HepG2 (cell line): ENCODE data around the gene KCNMA1. TPM values are rescaled to one million over a fixed set of nuclear protein-coding genes. Genes with fewer than 3 reads are reported as not detected.

Experiments used
- ATAC-seq: fragments of 200-7000 bp; cut with Tn5 transposase; 3 replicates; pipeline ENCODE4 v1.9.1; 2020; ENCODE audit warnings: mild to moderate bottlenecking, moderate library complexity
- BruUV-seq: library from RNA; stranded (reverse); fragments of 400-500 nt; replicated peaks from 2 replicates; lab custom pipeline; 2021; lab: Mats Ljungman, UMichigan
- CTCF ChIA-PET: fragments of 300-600 bp; formaldehyde crosslinking; extraction: SDS; loops from one replicate; lab custom pipeline; 2021; ENCODE audit warnings: low total read pairs, inconsistent platforms, low intra/inter-chr PET ratio; lab: Yijun Ruan, JAX
- POLR2A ChIA-PET: fragments of 350-600 bp; sonication (Branson Sonifier 250); formaldehyde crosslinking; loops from one replicate; lab custom pipeline; 2020; ENCODE audit warnings: antibody characterized with exemption, inconsistent platforms; lab: Yijun Ruan, JAX
- DNase-seq: peaks from one replicate; pipeline ENCODE4 v3.0.0-alpha.2; 2015; ENCODE audit warnings: low spot score
- FAIRE-seq: peaks from 3 replicates; lab custom pipeline; 2011; peaks lifted over from hg19 to GRCh38; lab: Jason Lieb, UNC
- H2AFZ ChIP-seq: one replicate; pipeline ENCODE4 v1.6.1; 2011; ENCODE audit warnings: low read length, inconsistent platforms
- H3K27ac ChIP-seq: fragments of 300-600 bp; 3 replicates; pipeline ENCODE4 v1.8.0; 2011; ENCODE audit warnings: mixed run types, mild to moderate bottlenecking, mixed read lengths, low read length, inconsistent platforms; ENCODE audit not compliant: insufficient read depth; ENCODE audit errors: extremely low read length
- H3K27me3 ChIP-seq, 2 experiments: fragments of 200-600 bp in 1 of 2; 2 replicates in 1 of 2; 3 replicates in 1 of 2; pipeline versions ENCODE4 v1.6.0 to v1.8.0; 2011; ENCODE audit warnings: low read length in 2 of 2, mild to moderate bottlenecking in 2 of 2, moderate library complexity in 2 of 2, inconsistent platforms in 1 of 2; ENCODE audit not compliant: insufficient read depth in 2 of 2, control insufficient read depth in 1 of 2
- H3K36me3 ChIP-seq, 2 experiments: fragments of 200-600 bp in 1 of 2; replicated peaks in 1 of 2; 2 replicates in 1 of 2; 3 replicates in 1 of 2; pipeline versions ENCODE4 v1.5.1 to v1.8.0; 2011; ENCODE audit warnings: low read length in 2 of 2, inconsistent platforms in 1 of 2; ENCODE audit not compliant: insufficient read depth in 2 of 2, control insufficient read depth in 1 of 2
- H3K4me1 ChIP-seq: 2 replicates; pipeline ENCODE4 v1.5.1; 2012; ENCODE audit warnings: low read length, inconsistent platforms; ENCODE audit not compliant: insufficient read depth
- H3K4me2 ChIP-seq: 2 replicates; pipeline ENCODE4 v1.6.0; 2011; ENCODE audit warnings: low read depth, low read length, inconsistent platforms
- H3K4me3 ChIP-seq, 3 experiments: fragments of 200-600 bp in 1 of 3; sonication (generic), shearing (Covaris generic) in 1 of 3; replicated peaks in 1 of 3; 2 replicates each; pipeline ENCODE4 v1.5.1; 2011 to 2016; ENCODE audit warnings: low read length in 3 of 3, inconsistent platforms in 2 of 3, low read depth in 2 of 3, mild to moderate bottlenecking in 2 of 3, control low read depth in 1 of 3, mixed read lengths in 1 of 3; ENCODE audit not compliant: insufficient read depth in 1 of 3
- H3K79me2 ChIP-seq: one replicate; pipeline ENCODE4 v1.6.1; 2011; ENCODE audit warnings: low read length, inconsistent platforms; ENCODE audit not compliant: insufficient read depth
- H3K9ac ChIP-seq: 2 replicates; pipeline ENCODE4 v1.6.0; 2011; ENCODE audit warnings: mild to moderate bottlenecking, low read depth, low read length, inconsistent platforms; ENCODE audit not compliant: insufficient read depth
- H3K9me3 ChIP-seq: 2 replicates; pipeline ENCODE4 v1.5.1; 2012; ENCODE audit warnings: mild to moderate bottlenecking, low read length
- H4K20me1 ChIP-seq: 2 replicates; pipeline ENCODE4 v1.6.0; 2011; ENCODE audit warnings: inconsistent platforms, mild to moderate bottlenecking, low read length, moderate library complexity; ENCODE audit not compliant: insufficient read depth
- ATF6 ChIP-seq: sonication (generic); formaldehyde crosslinking; conservative IDR thresholded peaks from 2 replicates; pipeline ENCODE4 v1.4.0; 2020; ENCODE audit warnings: missing genetic modification reagents
- BORCS8-MEF2B ChIP-seq: sonication (generic); formaldehyde crosslinking; IDR thresholded peaks from 2 replicates; pipeline ENCODE4 v1.8.0; 2022; ENCODE audit warnings: mild to moderate bottlenecking, missing genetic modification reagents
- CC2D1A ChIP-seq: sonication (generic); formaldehyde crosslinking; IDR thresholded peaks from 2 replicates; pipeline ENCODE4 v1.8.1; 2023; ENCODE audit warnings: mild to moderate bottlenecking, missing genetic modification reagents
- CENPBD1 ChIP-seq: sonication (generic); formaldehyde crosslinking; IDR thresholded peaks from 2 replicates; pipeline ENCODE4 v1.8.0; 2022; ENCODE audit warnings: missing genetic modification reagents, low read depth, mild to moderate bottlenecking, borderline replicate concordance
- CHD4 ChIP-seq: fragments of 200-600 bp; sonication (generic); IDR thresholded peaks from 2 replicates; pipeline ENCODE4 v1.7.0; 2017; ENCODE audit warnings: mild to moderate bottlenecking, low read length, borderline replicate concordance
- DR1 ChIP-seq: sonication (generic); formaldehyde crosslinking; IDR thresholded peaks from 2 replicates; pipeline ENCODE4 v1.8.0; 2021; ENCODE audit warnings: mild to moderate bottlenecking, missing genetic modification reagents, inconsistent platforms
- EP300 ChIP-seq, 3 experiments: sonication (generic) in 1 of 3; formaldehyde crosslinking in 1 of 3; IDR thresholded peaks; 2 replicates each; pipeline versions ENCODE4 v1.5.1 to v1.6.1; 2011 to 2020; ENCODE audit warnings: low read depth in 2 of 3, low read length in 2 of 3, borderline replicate concordance in 1 of 3, improper control_type of control experiment in 1 of 3, mild to moderate bottlenecking in 1 of 3, missing genetic modification reagents in 1 of 3, moderate library complexity in 1 of 3
- FOXO1 ChIP-seq: sonication (generic); formaldehyde crosslinking; IDR thresholded peaks from 2 replicates; pipeline ENCODE4 v1.4.0; 2020; ENCODE audit warnings: missing genetic modification reagents
- IKZF4 ChIP-seq: sonication (generic); formaldehyde crosslinking; IDR thresholded peaks from 2 replicates; pipeline ENCODE4 v1.5.1; 2020; ENCODE audit warnings: borderline replicate concordance, mild to moderate bottlenecking, low read depth, missing genetic modification reagents; ENCODE audit errors: not compliant biosample characterization
- KAT8 ChIP-seq: IDR thresholded peaks from 2 replicates; pipeline ENCODE4 v1.6.1; 2016; ENCODE audit warnings: missing genetic modification reagents, missing compliant biosample characterization
- MED1 ChIP-seq: sonication (generic); formaldehyde crosslinking; IDR thresholded peaks from 2 replicates; pipeline ENCODE4 v1.4.0; 2020; ENCODE audit warnings: missing genetic modification reagents
- NFYC ChIP-seq: IDR thresholded peaks from 2 replicates; pipeline ENCODE4 v1.6.1; 2016; ENCODE audit warnings: missing genetic modification reagents, missing compliant biosample characterization
- PHF5A ChIP-seq: IDR thresholded peaks from one replicate; pipeline ENCODE4 v1.6.1; 2018; ENCODE audit warnings: low read depth, missing genetic modification reagents; ENCODE audit not compliant: unreplicated experiment
- REPIN1 ChIP-seq: sonication (generic); formaldehyde crosslinking; IDR thresholded peaks from 2 replicates; pipeline ENCODE4 v1.8.0; 2022; ENCODE audit warnings: missing genetic modification reagents, low read depth, mild to moderate bottlenecking, borderline replicate concordance
- SOX6 ChIP-seq, 2 experiments: fragments of 450-650 bp in 1 of 2; sonication (generic) in 1 of 2; formaldehyde crosslinking in 1 of 2; IDR thresholded peaks; 2 replicates each; pipeline versions ENCODE4 v1.4.0 to v1.6.1; 2017 to 2020; ENCODE audit warnings: antibody characterized with exemption in 1 of 2, mild to moderate bottlenecking in 1 of 2, missing genetic modification reagents in 1 of 2
- TMF1 ChIP-seq: sonication (generic); formaldehyde crosslinking; IDR thresholded peaks from 2 replicates; pipeline ENCODE4 v1.8.1; 2022; ENCODE audit warnings: low read depth, missing genetic modification reagents
- ZEB1 ChIP-seq: IDR thresholded peaks from 2 replicates; pipeline ENCODE4 v1.6.1; 2012; ENCODE audit warnings: mild to moderate bottlenecking, low read depth, inconsistent platforms; ENCODE audit not compliant: insufficient replicate concordance
- ZNF432 ChIP-seq: sonication (generic); formaldehyde crosslinking; IDR thresholded peaks from 2 replicates; pipeline ENCODE4 v1.5.0; 2020; ENCODE audit warnings: missing genetic modification reagents, mild to moderate bottlenecking, borderline replicate concordance
- ZNF772 ChIP-seq: sonication (generic); formaldehyde crosslinking; IDR thresholded peaks from 2 replicates; pipeline ENCODE4 v1.5.0; 2020; ENCODE audit warnings: mild to moderate bottlenecking, missing genetic modification reagents
- ZNF776 ChIP-seq: sonication (generic); formaldehyde crosslinking; IDR thresholded peaks from 2 replicates; pipeline ENCODE4 v1.4.0; 2020; ENCODE audit warnings: mild to moderate bottlenecking, missing genetic modification reagents
- WGBS: methylation state at CpG from one replicate; pipeline ENCODE4 v1.1.6; 2017; ENCODE audit warnings: low lambda C conversion rate; 5-methylcytosine and 5-hydroxymethylcytosine counted together
- in situ Hi-C: cut with HindIII; loops from 2 replicates; pipeline ENCODE4 v1.10.0; 2017; ENCODE audit warnings: low pct_unique_long_range_greater_than_20kb; ENCODE audit not compliant: extremely low pct_ligation_motif_present
- intact Hi-C: fragments of 100-400 bp; cut with micrococcal nuclease; formaldehyde crosslinking; loops from one replicate; pipeline ENCODE4 v1.10.0; 2022; ENCODE audit not compliant: unreplicated experiment
- polyA plus RNA-seq, 8 experiments: library from polyadenylated mRNA; depleted of rRNA in 3 of 8; stranded (reverse) in 7 of 8; unstranded in 1 of 8; fragments of >200 nt; fragmentation: Illumina TruSeq in 4 of 8; extraction: Trizol in 4 of 8; gene quantifications; 2 replicates each; pipeline versions ENCODE4 v1.2.1 to v1.2.3, GENCODE V29; 2011 to 2016; ENCODE audit warnings: low read depth in 4 of 8, missing spikeins in 1 of 8, mixed read lengths in 1 of 8; ENCODE audit not compliant: insufficient read depth in 1 of 8
- total RNA-seq, 5 experiments: library from RNA; depleted of rRNA; stranded (reverse); fragments of >200 nt; fragmentation: Illumina TruSeq; extraction: Trizol; gene quantifications; 2 replicates each; pipeline ENCODE4 v1.2.3, GENCODE V29; 2016; ENCODE audit warnings: low read depth in 1 of 5

Gene KCNMA1
- total and polyA plus RNA-seq, 2 of the 13 experiments (the other 11 are each of a cell fraction or from before 2014, with no cell fraction given), result 0.02 TPM; not detected in 1

- Histone ChIP-seq H2AFZ (no peak overlapping the region), H3K36me3 (no peaks in the 10 kb centered on the region), H3K27ac (no peak overlapping the region), H3K9ac (no peak overlapping the region), H4K20me1 (no peaks in the 10 kb centered on the region), H3K4me2 (no peak overlapping the region), H3K79me2 (no peaks in the 10 kb centered on the region), H3K9me3 (no peaks in the 10 kb centered on the region), H3K27me3 (0 out of 5 replicates have a peak, but pooled peaks cover 0 to 1% of the 10 kb centered on the region in 2 experiments), H3K4me3 (no peak overlapping the region), H3K4me1 (no peaks in the 10 kb centered on the region)
- intact Hi-C loops, result no loop called here
- POLR2A ChIA-PET, result no interaction called here
- in situ Hi-C loops, result no loop called here
- FAIRE-seq, result no peak
- no peak for ATAC-seq
- DNase-seq, result no peak
- TF ChIP-seq BORCS8-MEF2B (CRISPR knock-in tag), result no peak
- TF ChIP-seq ZEB1, result no peak
- no peak for TF ChIP-seq IKZF4
- TF ChIP-seq REPIN1 (CRISPR knock-in tag), result no peak
- no peak for TF ChIP-seq ZNF772
- no peak for TF ChIP-seq EP300 (IDR thresholded peaks at IDR 0.05; ENCODE audit: low read depth in 2 of 2, low read length in 2 of 2)
- TF ChIP-seq EP300 (CRISPR knock-in tag; IDR thresholded peaks at IDR 0.05; ENCODE audit: borderline replicate concordance), result no peak
- no peak for TF ChIP-seq ZNF776 (CRISPR knock-in tag)
- no peak for TF ChIP-seq CHD4
- no peak for TF ChIP-seq NFYC (CRISPR knock-in tag)
- TF ChIP-seq CC2D1A, result no peak
- no peak for TF ChIP-seq KAT8 (CRISPR knock-in tag)
- TF ChIP-seq SOX6 (IDR thresholded peaks at IDR 0.05), result no peak
- TF ChIP-seq SOX6 (CRISPR knock-in tag; IDR thresholded peaks at IDR 0.05), result no peak
- TF ChIP-seq DR1 (CRISPR knock-in tag), result no peak
- no peak for TF ChIP-seq FOXO1
- TF ChIP-seq ATF6 (CRISPR knock-in tag), result no peak
- no peak for TF ChIP-seq TMF1 (CRISPR knock-in tag)
- TF ChIP-seq MED1 (CRISPR knock-in tag), result no peak
- no peak for TF ChIP-seq ZNF432 (CRISPR knock-in tag)
- no peak for TF ChIP-seq CENPBD1 (CRISPR knock-in tag)
- TF ChIP-seq PHF5A (CRISPR knock-in tag), result no peak
- 66% methylated on average over 3 of the region's 3 CpGs for WGBS
- CTCF ChIA-PET, result no interaction called here
- BruUV-seq, result no TSS peak
These were observed 177.7 kb downstream of the KCNMA1 start for GRCh38 chr10:77459905-77460304.
